Stimulated activated naive CD8-positive, alpha-beta T cell treated with anti-CD3 and anti-CD28 coated beads, Interleukin-15, Interleukin-2, amounts not matched to agents 100 ng/mL and 50 ng/mL, for 24 hours (primary cell): Measurements from ENCODE around the gene UNG.

ENCODE experiments used
- H3K27ac Mint-ChIP-seq: one replicate; pipeline ENCODE4 v1.8.0; 2021; ENCODE audit warnings: mild to moderate bottlenecking, mixed read lengths
- H3K27me3 Mint-ChIP-seq: one replicate; pipeline ENCODE4 v1.8.0; 2021; ENCODE audit warnings: mixed read lengths
- H3K36me3 Mint-ChIP-seq: one replicate; pipeline ENCODE4 v1.8.0; 2021; ENCODE audit warnings: low read depth, mixed read lengths
- H3K4me1 Mint-ChIP-seq: one replicate; pipeline ENCODE4 v1.8.0; 2021; ENCODE audit warnings: low read depth, mixed read lengths
- H3K4me3 Mint-ChIP-seq: one replicate; pipeline ENCODE4 v1.8.0; 2021; ENCODE audit warnings: mild to moderate bottlenecking, mixed read lengths
- H3K9me3 Mint-ChIP-seq: one replicate; pipeline ENCODE4 v1.8.0; 2021; ENCODE audit warnings: mixed read lengths

Gene UNG

DNA sequence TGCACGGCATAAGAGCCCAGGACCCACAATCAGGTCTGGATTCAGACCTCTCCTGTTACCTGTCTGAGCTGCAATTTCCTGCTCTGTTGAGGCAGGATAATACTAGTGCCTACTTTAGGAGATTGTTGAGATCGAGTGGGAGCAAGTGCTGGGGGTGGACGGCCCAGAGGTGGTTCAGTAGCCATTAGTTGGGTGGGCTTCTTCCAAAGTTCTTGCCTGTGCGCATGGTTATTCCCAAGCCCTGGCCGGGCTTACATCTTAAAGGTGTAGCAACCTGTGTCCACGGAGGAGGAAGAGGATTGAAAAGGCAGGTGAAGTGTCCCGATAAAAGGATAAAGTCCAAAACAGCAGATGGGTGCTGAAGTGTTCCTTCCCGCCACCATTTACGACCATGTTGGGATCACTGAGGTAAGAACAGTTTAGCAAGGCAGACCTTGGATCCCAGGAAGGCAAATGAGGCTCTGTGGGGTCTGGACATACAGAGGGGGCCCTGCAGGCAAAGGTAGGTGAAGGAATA, 52.8 kb downstream of the UNG start:
- Mint-ChIP-seq H3K9me3 (no peaks in the 10 kb centered on the region), H3K27ac (no peak overlapping the region), H3K4me1 (peaks cover 12% of the 10 kb centered on the region), H3K27me3 (no peaks in the 10 kb centered on the region), H3K4me3 (no peak overlapping the region), H3K36me3 (no peaks in the 10 kb centered on the region)

DNA sequence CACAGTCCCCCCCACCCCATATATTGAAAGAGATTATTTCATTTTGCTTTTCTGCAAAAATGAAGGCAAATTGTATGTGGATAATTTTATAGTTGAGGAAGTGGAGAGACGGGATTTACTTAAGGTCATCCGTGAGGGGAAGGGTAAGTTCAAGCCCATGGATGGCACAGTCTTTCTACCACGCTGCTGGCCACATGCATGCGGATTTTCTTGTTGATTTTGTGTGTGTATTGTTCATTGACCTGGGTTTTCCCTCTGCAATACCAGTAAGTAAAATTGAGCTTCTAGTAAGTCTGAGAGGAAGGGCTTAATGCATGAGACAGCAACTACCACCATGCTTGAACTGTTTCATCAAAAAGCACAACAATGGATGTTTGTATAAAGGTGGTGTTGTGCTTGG, 54.1 kb downstream of the UNG start:
- Mint-ChIP-seq H3K4me3 (no peak overlapping the region), H3K9me3 (no peaks in the 10 kb centered on the region), H3K36me3 (no peaks in the 10 kb centered on the region), H3K4me1 (peaks cover 19% of the 10 kb centered on the region), H3K27me3 (no peaks in the 10 kb centered on the region), H3K27ac (no peak overlapping the region)

DNA sequence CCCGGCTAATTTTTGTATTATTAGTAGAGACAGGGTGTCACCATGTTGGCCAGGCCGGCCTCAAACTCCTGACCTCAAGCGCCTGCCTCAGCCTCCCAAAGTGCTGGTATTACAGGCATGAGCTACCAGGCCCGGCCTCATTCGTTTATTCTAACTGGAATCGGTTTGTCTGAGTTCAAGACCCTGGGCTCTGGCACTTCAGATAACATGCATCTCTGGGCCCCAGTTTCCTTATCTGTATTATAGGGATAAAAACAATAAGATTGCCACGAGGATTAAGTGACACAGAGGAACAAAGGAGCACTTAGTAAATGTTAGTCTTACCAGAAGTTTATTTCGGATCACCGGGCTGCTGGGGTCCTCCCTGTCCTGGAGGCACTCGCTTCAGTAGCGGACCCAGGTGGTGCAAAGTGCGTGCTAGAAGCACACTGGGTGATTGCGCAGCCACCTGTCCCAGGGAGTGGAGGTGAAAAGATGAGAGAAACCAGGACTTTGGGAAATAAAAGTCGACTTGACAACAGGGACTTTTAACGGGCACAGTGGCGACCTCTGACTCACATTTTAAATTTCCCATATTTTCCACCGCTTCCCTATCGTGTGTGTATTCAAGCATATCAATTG, 56.5 kb downstream of the UNG start:
- H3K9me3 Mint-ChIP-seq = no peaks in the 10 kb centered on the region
- peaks cover 19% of the 10 kb centered on the region for H3K4me1 Mint-ChIP-seq
- no peak overlapping the region for H3K27ac Mint-ChIP-seq
- H3K4me3 Mint-ChIP-seq = peak overlapping the region; percentile 83
- H3K27me3 Mint-ChIP-seq = no peaks in the 10 kb centered on the region
- H3K36me3 Mint-ChIP-seq = no peaks in the 10 kb centered on the region

DNA sequence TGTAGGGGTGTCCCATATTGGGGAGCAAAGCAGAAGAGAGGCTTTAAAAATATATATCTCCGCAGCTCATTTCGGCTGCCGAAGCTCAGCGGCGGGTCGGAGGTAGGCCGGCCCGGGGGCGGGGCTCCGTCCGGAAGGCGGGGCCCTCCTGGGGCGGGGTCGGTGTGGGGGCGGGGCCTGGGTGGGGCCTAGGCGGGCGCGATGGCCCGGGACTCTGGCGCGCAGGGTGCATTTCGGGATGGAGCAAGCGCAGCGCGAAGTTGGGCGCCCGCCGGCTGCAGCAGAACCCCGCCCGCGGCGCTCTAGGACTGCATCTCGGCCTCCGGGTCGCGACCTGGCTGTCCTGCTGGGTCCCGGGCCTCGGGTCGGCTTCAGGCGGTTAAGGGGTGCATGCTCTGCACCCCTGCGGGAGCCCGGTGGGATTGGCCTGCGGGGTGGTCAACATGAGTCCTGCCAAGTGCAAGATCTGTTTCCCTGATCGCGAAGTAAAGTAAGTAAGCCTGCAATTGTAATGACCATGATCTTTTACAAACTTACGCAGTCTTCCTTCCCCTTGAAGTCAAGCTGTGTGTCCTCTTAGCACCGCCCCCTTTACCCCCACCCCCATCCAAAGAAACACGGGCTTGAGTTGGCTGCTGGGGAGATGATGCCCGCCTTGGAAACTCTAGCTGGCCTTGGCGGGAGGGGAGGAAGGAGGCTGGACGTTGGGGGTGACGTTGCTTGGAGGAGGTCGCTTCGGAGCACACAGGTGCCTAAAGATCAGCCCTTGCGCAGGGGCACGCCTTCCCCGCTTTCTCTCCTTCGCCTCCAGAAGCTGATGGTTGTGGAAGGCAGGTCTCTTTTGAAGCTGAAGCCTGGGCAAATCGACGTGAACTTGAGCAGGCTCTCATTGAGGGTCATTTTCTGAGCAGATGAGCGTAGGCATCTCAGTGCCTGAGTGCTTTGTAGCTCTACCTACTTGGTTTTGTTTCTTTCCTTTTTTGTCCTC, 57.3 kb downstream of the UNG start:
- peak overlapping the region; percentile 91 for H3K4me3 Mint-ChIP-seq
- no peaks in the 10 kb centered on the region for H3K27me3 Mint-ChIP-seq
- H3K36me3 Mint-ChIP-seq = no peaks in the 10 kb centered on the region
- H3K9me3 Mint-ChIP-seq = no peaks in the 10 kb centered on the region
- peak overlapping the region; percentile 50 for H3K27ac Mint-ChIP-seq
- peaks cover 19% of the 10 kb centered on the region for H3K4me1 Mint-ChIP-seq

DNA sequence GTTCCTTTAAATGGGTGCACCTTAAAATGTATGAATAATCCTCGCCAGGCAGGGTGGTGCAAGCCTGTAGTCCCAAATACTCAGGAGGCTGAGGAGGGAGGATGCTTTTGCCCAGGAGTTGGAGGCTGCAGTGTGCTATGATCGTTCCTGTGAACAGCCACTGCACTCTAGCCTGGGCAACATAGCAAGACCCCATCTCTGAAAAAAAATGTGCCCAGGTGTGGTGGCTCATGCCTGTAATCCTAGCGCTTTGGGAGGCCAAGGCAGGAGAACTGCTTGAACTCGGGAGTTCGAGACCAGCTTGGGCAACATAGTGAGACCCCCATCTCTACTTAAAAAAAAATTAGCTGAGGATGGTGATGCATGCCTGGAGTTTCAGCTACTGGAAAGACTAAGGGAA, 58.6 kb downstream of the UNG start:
- Mint-ChIP-seq H3K4me3 (no peak overlapping the region), H3K27me3 (no peaks in the 10 kb centered on the region), H3K27ac (no peak overlapping the region), H3K36me3 (no peaks in the 10 kb centered on the region), H3K9me3 (no peaks in the 10 kb centered on the region), H3K4me1 (peaks cover 19% of the 10 kb centered on the region)

DNA sequence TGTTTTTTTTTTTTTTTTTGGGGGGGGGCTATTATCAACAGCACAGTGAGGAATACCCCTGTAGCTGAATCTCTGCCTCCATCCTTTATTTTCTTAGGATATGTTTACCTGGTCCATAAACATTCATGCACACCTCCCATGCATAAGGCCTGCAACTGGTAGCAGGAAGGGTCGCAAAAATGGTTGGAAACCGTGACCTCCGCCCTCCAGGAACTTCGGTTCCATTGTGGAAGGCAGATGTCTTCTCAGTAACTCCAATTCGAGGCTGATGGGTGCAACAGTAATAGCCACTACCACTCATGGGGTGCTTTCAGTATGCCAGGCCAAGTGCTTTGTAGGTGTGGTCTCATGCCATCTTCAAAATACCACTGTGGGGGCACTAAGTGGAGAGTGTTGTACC, 59.2 kb downstream of the UNG start:
- H3K9me3 Mint-ChIP-seq = no peaks in the 10 kb centered on the region
- no peak overlapping the region for H3K27ac Mint-ChIP-seq
- H3K27me3 Mint-ChIP-seq = no peaks in the 10 kb centered on the region
- H3K4me3 Mint-ChIP-seq = no peak overlapping the region
- no peaks in the 10 kb centered on the region for H3K36me3 Mint-ChIP-seq
- peaks cover 19% of the 10 kb centered on the region for H3K4me1 Mint-ChIP-seq

DNA sequence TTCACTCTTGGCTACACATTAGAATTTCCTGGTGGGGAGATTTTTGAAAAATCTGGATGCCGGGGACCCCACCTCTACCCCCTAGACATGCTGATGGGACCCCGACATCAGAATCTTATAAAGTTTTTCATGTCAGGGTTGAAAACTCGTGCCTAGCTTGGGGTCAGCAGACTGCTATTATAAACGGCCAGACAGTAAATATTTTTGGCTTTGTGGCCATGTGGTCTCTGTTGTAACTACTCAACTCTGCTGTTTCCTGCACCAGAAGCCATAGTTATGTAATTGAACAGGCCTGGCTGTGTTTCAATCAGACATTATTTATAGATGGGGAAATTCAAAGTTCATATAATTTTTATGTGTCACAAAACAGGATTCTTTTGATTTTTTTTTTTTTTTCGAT, 60.6 kb downstream of the UNG start:
- Mint-ChIP-seq H3K27ac (no peak overlapping the region), H3K36me3 (no peaks in the 10 kb centered on the region)

DNA sequence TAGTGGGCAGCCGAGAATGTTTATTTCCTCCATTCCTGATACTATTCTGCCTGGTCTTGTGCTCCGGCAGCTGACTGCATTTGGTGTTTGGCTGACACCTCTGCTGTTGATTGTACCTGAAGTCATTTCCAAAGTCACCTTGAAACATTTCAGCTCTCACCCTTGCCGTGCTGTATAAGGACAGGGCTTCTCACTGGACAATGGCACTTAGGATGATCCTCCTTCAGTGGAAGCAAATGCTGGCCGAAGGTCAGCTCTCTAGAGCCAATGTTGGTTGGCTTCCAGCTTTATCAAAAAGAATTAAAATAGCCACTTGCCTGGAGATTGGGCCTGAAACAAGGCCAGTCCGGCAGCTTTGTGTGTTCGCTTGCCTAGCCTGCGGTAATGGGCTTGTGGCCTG, 63.0 kb downstream of the UNG start:
- H3K9me3 Mint-ChIP-seq = no peaks in the 10 kb centered on the region
- peaks cover 5% of the 10 kb centered on the region for H3K4me1 Mint-ChIP-seq
- no peaks in the 10 kb centered on the region for H3K27me3 Mint-ChIP-seq
- no peaks in the 10 kb centered on the region for H3K36me3 Mint-ChIP-seq
- no peak overlapping the region for H3K4me3 Mint-ChIP-seq
- H3K27ac Mint-ChIP-seq = no peak overlapping the region

More for the DNA sequence above, 60.6 kb downstream of the UNG start:
- Mint-ChIP-seq H3K4me1 (peaks cover 19% of the 10 kb centered on the region), H3K4me3 (no peak overlapping the region), H3K9me3 (no peaks in the 10 kb centered on the region), H3K27me3 (no peaks in the 10 kb centered on the region)
